HG02623 (cell line): ENCODE data around the gene CD320.
"Not testable (repeated sequence)": the region's sequence is repeated elsewhere in the genome, so short reads cannot be mapped to it uniquely, and the experiment has no call there.

Experiments used
- ATAC-seq: cut with Tn5 transposase; IDR thresholded peaks from one replicate; pipeline ENCODE4 v1.9.1; 2021; ENCODE audit warnings: moderate library complexity; ENCODE audit not compliant: unreplicated experiment

Gene CD320

GRCh38 chr19:8310342-8311055 is 2.3 kb upstream of the CD320 start:
- no peak for ATAC-seq

DNA sequence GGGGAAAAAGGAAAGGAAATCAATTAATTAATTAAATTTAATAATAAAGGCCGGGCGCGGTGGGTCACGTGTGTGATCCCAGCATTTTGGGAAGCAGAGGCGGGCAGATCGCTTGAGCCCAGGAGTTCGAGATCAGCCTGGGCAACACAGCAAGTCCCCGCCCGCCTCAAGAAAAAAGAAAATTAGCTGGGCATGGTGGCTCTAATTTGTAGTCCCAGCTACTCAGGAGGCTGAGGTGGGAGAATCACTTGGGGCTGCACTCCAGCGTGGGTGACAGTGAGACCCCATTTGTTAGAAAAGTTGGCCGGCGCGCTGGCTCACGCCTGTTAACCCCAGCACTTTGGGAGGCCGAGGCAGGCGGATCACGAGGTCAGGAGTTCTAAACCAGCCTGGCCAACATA is 733 bp upstream of the CD320 start:
- no peak for ATAC-seq

- ATAC-seq, result no peak
These were observed 676 bp downstream of the CD320 start for GRCh38 chr19:8307400-8307964.

DNA sequence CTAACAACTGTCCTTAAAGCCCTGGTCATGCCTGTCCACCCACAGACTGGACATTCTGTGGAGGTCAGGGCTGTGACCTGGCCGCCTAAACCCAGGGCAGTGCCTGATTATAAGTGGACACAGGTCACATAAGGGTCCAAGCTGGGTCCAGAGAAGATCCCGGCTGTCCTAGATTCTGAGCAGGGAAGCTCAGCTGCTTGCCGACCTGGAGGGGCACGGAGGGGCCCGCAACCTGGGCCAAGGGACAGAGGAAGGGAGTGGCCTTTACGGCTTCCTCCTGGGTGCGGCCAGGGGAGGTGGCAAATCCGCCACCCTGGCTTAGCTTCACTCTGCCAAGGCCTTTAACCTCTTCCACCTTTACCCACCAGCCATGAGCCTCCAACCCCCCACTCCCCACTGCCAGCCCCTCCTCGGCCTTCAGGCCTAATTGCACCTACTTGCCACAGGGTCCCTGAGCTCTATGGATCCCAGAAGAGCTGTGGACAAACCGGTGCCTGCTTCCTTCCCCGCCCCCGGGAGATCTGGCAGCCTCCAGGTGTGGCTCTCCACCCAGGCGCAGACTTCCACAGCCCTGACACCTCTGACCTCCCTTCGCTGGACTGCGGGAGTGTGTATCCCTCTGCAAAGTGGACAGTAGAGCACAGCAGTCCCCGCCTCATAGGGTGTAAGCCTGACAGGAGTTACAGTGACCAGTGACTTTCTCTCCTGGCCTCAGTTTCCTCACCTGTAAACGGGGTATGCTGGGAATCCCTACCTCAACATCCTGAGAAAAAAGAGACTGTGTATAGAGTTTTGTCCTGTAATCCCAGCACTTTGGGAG is 1.7 kb downstream of the CD320 start:
- ATAC-seq, result no peak

- ATAC-seq, result no peak
These were observed 2.4 kb downstream of the CD320 start for GRCh38 chr19:8305798-8306197.

- no peak for ATAC-seq
These were observed 3.1 kb downstream of the CD320 start for GRCh38 chr19:8304841-8305621.

GRCh38 chr19:8302734-8303133 is 5.4 kb downstream of the CD320 start:
- ATAC-seq, result no peak

GRCh38 chr19:8302357-8302691 is 5.8 kb downstream of the CD320 start:
- ATAC-seq, result no peak

DNA sequence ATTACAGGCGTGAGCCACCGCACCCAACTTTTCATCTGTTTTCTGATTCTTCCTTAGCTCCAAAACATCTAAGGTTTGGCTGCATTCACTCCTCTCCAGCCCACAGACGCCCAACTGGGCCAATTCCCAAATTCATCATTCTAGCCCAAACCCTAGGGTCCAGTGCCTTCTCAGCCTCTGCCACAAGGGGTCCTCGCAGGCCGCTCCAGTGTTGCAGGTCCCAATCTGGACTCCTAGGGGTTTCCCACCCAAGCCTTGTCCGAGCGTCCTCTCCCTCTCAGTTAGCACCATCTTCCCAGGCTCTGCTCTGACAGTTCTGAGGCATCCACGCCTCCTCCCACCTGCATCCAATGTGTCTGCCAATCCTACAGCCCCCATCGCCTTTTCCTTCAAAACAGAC is 16.8 kb downstream of the CD320 start:
- not testable (repeated sequence) for ATAC-seq

GRCh38 chr19:8276508-8276907 is 31.6 kb downstream of the CD320 start:
- not testable (repeated sequence) for ATAC-seq

GRCh38 chr19:8269724-8270123 is 38.4 kb downstream of the CD320 start:
- no peak for ATAC-seq

- no peak for ATAC-seq
These were observed 42.3 kb downstream of the CD320 start for GRCh38 chr19:8265872-8266271.

DNA sequence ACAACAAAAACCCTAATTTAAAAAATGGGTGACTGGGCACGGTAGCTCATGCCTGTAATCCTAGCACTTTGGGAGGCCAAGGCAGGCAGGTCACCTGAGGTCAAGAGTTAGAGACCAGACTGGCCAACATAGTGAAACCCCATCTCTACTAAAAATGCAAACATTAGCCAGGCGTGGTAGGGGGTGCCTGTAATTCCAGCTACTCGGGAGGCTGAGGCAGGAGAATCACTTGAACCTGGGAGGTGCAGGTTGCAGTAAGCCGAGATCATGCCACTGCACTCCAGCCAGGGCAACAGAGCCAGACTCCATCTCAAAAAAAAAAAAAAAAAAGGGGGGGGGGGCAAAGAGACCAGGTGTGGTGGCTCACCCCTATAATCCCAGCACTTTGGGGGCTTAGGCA is 43.9 kb downstream of the CD320 start:
- not testable (repeated sequence) for ATAC-seq

- ATAC-seq, result no peak
These were observed 45.7 kb downstream of the CD320 start for GRCh38 chr19:8262431-8262830.

GRCh38 chr19:8261881-8262280 is 46.3 kb downstream of the CD320 start:
- no peak for ATAC-seq

- ATAC-seq, result no peak
These were observed 46.8 kb downstream of the CD320 start for GRCh38 chr19:8261347-8261746.

DNA sequence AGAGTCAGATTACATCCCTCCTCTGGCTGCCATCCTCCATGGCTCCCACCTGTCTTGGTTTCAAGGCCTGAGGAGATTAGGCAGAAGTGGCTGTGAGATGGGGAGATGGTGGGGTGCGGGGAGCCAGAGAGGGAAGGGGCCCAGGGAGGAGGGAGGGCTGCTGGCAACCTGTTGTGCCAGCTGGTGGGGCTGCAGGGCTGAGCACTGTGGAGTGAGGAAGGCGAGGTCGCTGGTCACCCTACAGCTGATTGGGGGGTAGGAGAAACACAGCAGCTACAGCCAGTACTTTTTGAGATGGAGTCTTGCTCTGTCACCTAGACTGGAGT is 48.3 kb downstream of the CD320 start:
- ATAC-seq, result no peak

- ATAC-seq, result no peak
These were observed 48.8 kb downstream of the CD320 start for GRCh38 chr19:8259142-8259921.

DNA sequence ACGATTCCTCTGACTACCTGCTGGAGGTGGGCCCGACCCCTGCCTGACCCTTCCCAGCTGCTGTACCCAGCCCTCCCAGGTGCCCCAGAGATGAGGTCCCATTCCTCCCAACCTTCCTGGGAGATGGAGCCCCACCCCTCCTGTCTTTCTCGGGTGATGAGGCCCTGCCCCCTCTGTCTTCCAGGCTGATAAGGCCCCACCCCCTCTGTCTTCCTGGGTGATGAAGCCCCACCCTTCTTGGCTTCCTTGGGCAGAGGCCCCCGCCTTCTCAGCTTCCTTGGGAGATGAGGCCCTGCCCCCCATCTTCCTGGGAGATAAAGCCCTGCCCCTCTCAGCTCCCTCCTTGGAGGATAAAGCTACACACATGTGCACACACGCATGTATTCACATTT is 51.1 kb downstream of the CD320 start:
- no peak for ATAC-seq

GRCh38 chr19:8256276-8257051 is 51.7 kb downstream of the CD320 start:
- ATAC-seq, result no peak
